ENCODE results near the gene MMRN1. TPM values are rescaled to one million over a fixed set of nuclear protein-coding genes. Genes with fewer than 3 reads are reported as not detected.

The MMRN1 gene
- total and polyA plus RNA-seq, 2 experiments from 2014 or later = not detected

DNA sequence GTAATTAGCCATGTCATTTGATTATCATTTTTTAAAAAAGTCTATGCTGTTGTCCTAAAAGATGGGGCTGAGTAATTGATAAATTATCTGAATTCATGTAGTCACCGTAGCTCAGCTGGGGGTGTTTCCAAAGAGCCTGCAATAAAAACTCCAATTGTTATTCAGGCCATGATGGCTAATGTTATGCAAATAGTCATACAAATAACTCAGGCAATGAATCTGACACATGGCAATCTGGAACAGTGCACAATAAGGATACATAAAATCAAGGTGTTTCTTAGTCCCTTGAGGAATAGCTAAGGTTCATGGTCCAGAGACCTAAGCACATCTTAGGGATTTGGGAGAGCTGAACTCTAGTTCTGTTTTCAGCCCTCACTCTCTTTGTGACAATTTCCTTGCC lies 15.2 kb downstream of the MMRN1 start (continued):
- TF ChIP-seq, protein P1, sequence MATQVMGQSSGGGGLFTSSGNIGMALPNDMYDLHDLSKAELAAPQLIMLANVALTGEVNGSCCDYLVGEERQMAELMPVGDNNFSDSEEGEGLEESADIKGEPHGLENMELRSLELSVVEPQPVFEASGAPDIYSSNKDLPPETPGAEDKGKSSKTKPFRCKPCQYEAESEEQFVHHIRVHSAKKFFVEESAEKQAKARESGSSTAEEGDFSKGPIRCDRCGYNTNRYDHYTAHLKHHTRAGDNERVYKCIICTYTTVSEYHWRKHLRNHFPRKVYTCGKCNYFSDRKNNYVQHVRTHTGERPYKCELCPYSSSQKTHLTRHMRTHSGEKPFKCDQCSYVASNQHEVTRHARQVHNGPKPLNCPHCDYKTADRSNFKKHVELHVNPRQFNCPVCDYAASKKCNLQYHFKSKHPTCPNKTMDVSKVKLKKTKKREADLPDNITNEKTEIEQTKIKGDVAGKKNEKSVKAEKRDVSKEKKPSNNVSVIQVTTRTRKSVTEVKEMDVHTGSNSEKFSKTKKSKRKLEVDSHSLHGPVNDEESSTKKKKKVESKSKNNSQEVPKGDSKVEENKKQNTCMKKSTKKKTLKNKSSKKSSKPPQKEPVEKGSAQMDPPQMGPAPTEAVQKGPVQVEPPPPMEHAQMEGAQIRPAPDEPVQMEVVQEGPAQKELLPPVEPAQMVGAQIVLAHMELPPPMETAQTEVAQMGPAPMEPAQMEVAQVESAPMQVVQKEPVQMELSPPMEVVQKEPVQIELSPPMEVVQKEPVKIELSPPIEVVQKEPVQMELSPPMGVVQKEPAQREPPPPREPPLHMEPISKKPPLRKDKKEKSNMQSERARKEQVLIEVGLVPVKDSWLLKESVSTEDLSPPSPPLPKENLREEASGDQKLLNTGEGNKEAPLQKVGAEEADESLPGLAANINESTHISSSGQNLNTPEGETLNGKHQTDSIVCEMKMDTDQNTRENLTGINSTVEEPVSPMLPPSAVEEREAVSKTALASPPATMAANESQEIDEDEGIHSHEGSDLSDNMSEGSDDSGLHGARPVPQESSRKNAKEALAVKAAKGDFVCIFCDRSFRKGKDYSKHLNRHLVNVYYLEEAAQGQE (IDR thresholded peaks at IDR 0.05; ENCODE audit: unreplicated experiment) = no peak
- no peak for TF ChIP-seq CREB1 (CRISPR knock-in tag; IDR thresholded peaks at IDR 0.05; ENCODE audit: low read depth)
- TF ChIP-seq, protein P2, sequence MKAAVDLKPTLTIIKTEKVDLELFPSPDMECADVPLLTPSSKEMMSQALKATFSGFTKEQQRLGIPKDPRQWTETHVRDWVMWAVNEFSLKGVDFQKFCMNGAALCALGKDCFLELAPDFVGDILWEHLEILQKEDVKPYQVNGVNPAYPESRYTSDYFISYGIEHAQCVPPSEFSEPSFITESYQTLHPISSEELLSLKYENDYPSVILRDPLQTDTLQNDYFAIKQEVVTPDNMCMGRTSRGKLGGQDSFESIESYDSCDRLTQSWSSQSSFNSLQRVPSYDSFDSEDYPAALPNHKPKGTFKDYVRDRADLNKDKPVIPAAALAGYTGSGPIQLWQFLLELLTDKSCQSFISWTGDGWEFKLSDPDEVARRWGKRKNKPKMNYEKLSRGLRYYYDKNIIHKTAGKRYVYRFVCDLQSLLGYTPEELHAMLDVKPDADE (IDR thresholded peaks at IDR 0.05) = no peak
- no peak for TF ChIP-seq ZNF114 (CRISPR knock-in tag; IDR thresholded peaks at IDR 0.05)
- no peak for TF ChIP-seq POLR2AphosphoS5 (IDR thresholded peaks at IDR 0.05; ENCODE audit: low read depth)

DNA sequence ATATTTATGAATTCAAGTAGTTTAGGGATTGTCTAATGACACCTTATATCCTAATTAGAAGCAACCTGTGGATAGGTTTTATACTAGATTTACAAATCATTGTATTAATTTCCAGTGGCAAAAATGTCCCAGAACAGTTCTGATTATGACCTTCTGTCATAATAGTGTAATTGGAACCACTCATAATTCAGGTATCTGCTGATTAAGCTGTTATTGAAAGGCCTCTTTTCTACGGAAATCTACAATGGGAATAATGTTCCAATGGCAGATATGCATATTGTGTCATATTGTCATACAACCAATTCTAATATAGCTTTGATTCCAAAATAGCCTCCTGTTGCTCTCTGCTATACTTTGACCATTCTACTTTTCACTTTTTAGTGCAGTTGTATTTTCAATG lies 19.0 kb downstream of the MMRN1 start:
- no peaks in the 10 kb centered on the region for H3K36me3 Mint-ChIP-seq (ENCODE audit: low read depth)
- DNase-seq (ENCODE audit: low spot score) (no peak), ATAC-seq (no peak)
- H3F3A ChIP-seq (replicated peaks; ENCODE audit: low read depth) = no peaks in the 10 kb centered on the region
- TF ChIP-seq CREB1 (CRISPR knock-in tag; IDR thresholded peaks at IDR 0.05; ENCODE audit: low read depth) (no peak), EZH2phosphoT487 (IDR thresholded peaks at IDR 0.05; ENCODE audit: unreplicated experiment) (no peak), EZH2 (IDR thresholded peaks at IDR 0.05; ENCODE audit: low read depth, unreplicated experiment) (no peak), ZNF114 (CRISPR knock-in tag; IDR thresholded peaks at IDR 0.05) (no peak), JUNB (IDR thresholded peaks at IDR 0.05; ENCODE audit: unreplicated experiment) (no peak), STAT1 (IDR thresholded peaks at IDR 0.05; ENCODE audit: unreplicated experiment) (no peak), POLR2AphosphoS5 (IDR thresholded peaks at IDR 0.05; ENCODE audit: low read depth) (no peak)
- TF ChIP-seq, protein P1 (IDR thresholded peaks at IDR 0.05; ENCODE audit: unreplicated experiment) = no peak
- TF ChIP-seq, protein P2 (IDR thresholded peaks at IDR 0.05) = no peak
- TF ChIP-seq, protein P3, sequence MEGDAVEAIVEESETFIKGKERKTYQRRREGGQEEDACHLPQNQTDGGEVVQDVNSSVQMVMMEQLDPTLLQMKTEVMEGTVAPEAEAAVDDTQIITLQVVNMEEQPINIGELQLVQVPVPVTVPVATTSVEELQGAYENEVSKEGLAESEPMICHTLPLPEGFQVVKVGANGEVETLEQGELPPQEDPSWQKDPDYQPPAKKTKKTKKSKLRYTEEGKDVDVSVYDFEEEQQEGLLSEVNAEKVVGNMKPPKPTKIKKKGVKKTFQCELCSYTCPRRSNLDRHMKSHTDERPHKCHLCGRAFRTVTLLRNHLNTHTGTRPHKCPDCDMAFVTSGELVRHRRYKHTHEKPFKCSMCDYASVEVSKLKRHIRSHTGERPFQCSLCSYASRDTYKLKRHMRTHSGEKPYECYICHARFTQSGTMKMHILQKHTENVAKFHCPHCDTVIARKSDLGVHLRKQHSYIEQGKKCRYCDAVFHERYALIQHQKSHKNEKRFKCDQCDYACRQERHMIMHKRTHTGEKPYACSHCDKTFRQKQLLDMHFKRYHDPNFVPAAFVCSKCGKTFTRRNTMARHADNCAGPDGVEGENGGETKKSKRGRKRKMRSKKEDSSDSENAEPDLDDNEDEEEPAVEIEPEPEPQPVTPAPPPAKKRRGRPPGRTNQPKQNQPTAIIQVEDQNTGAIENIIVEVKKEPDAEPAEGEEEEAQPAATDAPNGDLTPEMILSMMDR (conservative IDR thresholded peaks at IDR 0.05; ENCODE audit: low read depth in 2 of 2) = no peak
- H3K36me3 ChIP-seq (ENCODE audit: insufficient read depth) = no peaks in the 10 kb centered on the region
- no peaks in the 10 kb centered on the region for H3K27me3 Mint-ChIP-seq (ENCODE audit: insufficient read depth, low read depth, poor library complexity)
- no peak overlapping the region for H3K4me3 ChIP-seq
- H4K20me1 ChIP-seq (replicated peaks; ENCODE audit: insufficient read depth) = no peaks in the 10 kb centered on the region
- H3K4me1 Mint-ChIP-seq = peaks cover 21% of the 10 kb centered on the region
- H3K27ac ChIP-seq (ENCODE audit: low read depth) = no peak overlapping the region
- H3K9me2 ChIP-seq (ENCODE audit: insufficient read depth) = no peaks in the 10 kb centered on the region
- no peak overlapping the region for H3K4me2 ChIP-seq
- H3K27me3 ChIP-seq (ENCODE audit: insufficient read depth) = no peaks in the 10 kb centered on the region
- no peaks in the 10 kb centered on the region for H3K79me2 ChIP-seq (replicated peaks; ENCODE audit: insufficient read depth)
- H3K27ac Mint-ChIP-seq = no peak overlapping the region
- no peak overlapping the region for H2AFZ ChIP-seq
- no peak overlapping the region for H3K4me3 Mint-ChIP-seq
- H3K4me1 ChIP-seq (ENCODE audit: insufficient read depth) = peaks cover 19% of the 10 kb centered on the region
- H3K9me3 Mint-ChIP-seq = no peaks in the 10 kb centered on the region

Data from GM23338 (cell line).